ENCODE measurements around the gene FHIT. TPM values are rescaled to one million over a fixed set of nuclear protein-coding genes. Genes with fewer than 3 reads are reported as not detected.

FHIT gene
- total and polyA plus RNA-seq, 11 donors = 4.2 to 26.8 (median 16.5) TPM

- WGBS, 4 donors = 77 to 93% (median 89%) methylated on average over 6 of the region's 6 CpGs
- no peak for DNase-seq
- intact Hi-C loops (cut with DNase I) = no loop called here
- Histone ChIP-seq H3K27ac (no peak overlapping the region), H3K36me3 (no peaks in the 10 kb centered on the region), H3K9me3 (no peaks in the 10 kb centered on the region), H3K4me1 (no peaks in the 10 kb centered on the region), H3K4me3 (no peak overlapping the region), H3K27me3 (no peaks in the 10 kb centered on the region)
- ATAC-seq = no peak
- TF ChIP-seq POLR2A (IDR thresholded peaks at IDR 0.05) (no peak), CTCF (IDR thresholded peaks at IDR 0.05) (no peak)
These were observed 1256.4 kb downstream of the FHIT start for GRCh38 chr3:59994732-59995304.

- Histone ChIP-seq H3K9me3 (no peaks in the 10 kb centered on the region), H3K27ac (no peak overlapping the region), H3K36me3 (no peaks in the 10 kb centered on the region), H3K4me1 (no peaks in the 10 kb centered on the region), H3K27me3 (no peaks in the 10 kb centered on the region), H3K4me3 (no peak overlapping the region)
- no peak for DNase-seq
- WGBS, 4 donors = 78 to 84% (median 80%) methylated on average over 4 of the region's 4 CpGs
- TF ChIP-seq CTCF (IDR thresholded peaks at IDR 0.05) = no peak
- no peak for TF ChIP-seq POLR2A (IDR thresholded peaks at IDR 0.05)
- no peak for ATAC-seq
- intact Hi-C loops (cut with DNase I) = no loop called here
These were observed 1258.7 kb downstream of the FHIT start for GRCh38 chr3:59992578-59992977.

- Histone ChIP-seq H3K27ac (no peak overlapping the region), H3K36me3 (no peaks in the 10 kb centered on the region), H3K27me3 (no peaks in the 10 kb centered on the region), H3K9me3 (no peaks in the 10 kb centered on the region), H3K4me1 (peaks cover 0 to 3% (median 0%) of the 10 kb centered on the region in 12 donors), H3K4me3 (no peak overlapping the region)
- TF ChIP-seq POLR2A (IDR thresholded peaks at IDR 0.05) = no peak
- no peak for TF ChIP-seq CTCF (IDR thresholded peaks at IDR 0.05)
- ATAC-seq = no peak
- intact Hi-C loops (cut with DNase I) = no loop called here
- DNase-seq = no peak
- WGBS, 4 donors = 86 to 94% (median 90%) methylated on average over 2 of the region's 2 CpGs
These were observed 1260.3 kb downstream of the FHIT start for GRCh38 chr3:59990915-59991314.

- H3K4me3 ChIP-seq = no peak overlapping the region
- no peak overlapping the region for H3K27ac ChIP-seq
- ATAC-seq = no peak
- H3K9me3 ChIP-seq = no peaks in the 10 kb centered on the region
- intact Hi-C loops (cut with DNase I) = no loop called here
- H3K27me3 ChIP-seq = no peaks in the 10 kb centered on the region
- WGBS, 4 donors = 92 to 97% (median 94%) methylated on average over 3 of the region's 3 CpGs
- DNase-seq = no peak
- H3K4me1 ChIP-seq = peaks cover 0 to 5% (median 0%) of the 10 kb centered on the region in 12 donors
- no peaks in the 10 kb centered on the region for H3K36me3 ChIP-seq
- TF ChIP-seq CTCF (IDR thresholded peaks at IDR 0.05) (no peak), POLR2A (IDR thresholded peaks at IDR 0.05) (no peak)
These were observed 1268.7 kb downstream of the FHIT start for GRCh38 chr3:59982510-59982909.
